ENCODE results near the gene MIAT. TPM values are rescaled to one million over a fixed set of nuclear protein-coding genes. Genes with fewer than 3 reads are reported as not detected.
"Not testable (repeated sequence)": the region's sequence is repeated elsewhere in the genome, so short reads cannot be mapped to it uniquely, and the experiment has no call there.

The MIAT gene
- total and polyA plus RNA-seq, 3 donors from 2014 or later, result 1.7 to 3.3 (median 2.4) TPM

- H3K27ac ChIP-seq, result no peak overlapping the region
- TF ChIP-seq CTCF (IDR thresholded peaks at IDR 0.05) (no peak), POLR2A (IDR thresholded peaks at IDR 0.05) (no peak)
- no peaks in the 10 kb centered on the region for H3K4me1 ChIP-seq
- no peaks in the 10 kb centered on the region for H3K9me3 ChIP-seq
- WGBS, 2 donors, result 91 to 95% methylated on average over 1 of the region's 1 CpG
- H3K27me3 ChIP-seq, result no peaks in the 10 kb centered on the region
- intact Hi-C loops (cut with DNase I; ENCODE audit: low total_unique reads), result no loop called here
- no peak for DNase-seq
- no peak overlapping the region for H3K4me3 ChIP-seq
- H3K36me3 ChIP-seq (ENCODE audit: low read depth, missing control alignments), result no peaks in the 10 kb centered on the region
Measured at GRCh38 chr22:26701323-26701722, 43.9 kb downstream of the MIAT start.

GRCh38 chr22:26702906-26703830, 45.8 kb downstream of the MIAT start:
- no peaks in the 10 kb centered on the region for H3K27me3 ChIP-seq
- TF ChIP-seq CTCF (IDR thresholded peaks at IDR 0.05) (no peak), POLR2A (IDR thresholded peaks at IDR 0.05) (no peak)
- intact Hi-C loops (cut with DNase I; ENCODE audit: low total_unique reads), result no loop called here
- no peaks in the 10 kb centered on the region for H3K36me3 ChIP-seq (ENCODE audit: low read depth, missing control alignments)
- H3K4me1 ChIP-seq, result no peaks in the 10 kb centered on the region
- H3K27ac ChIP-seq, result no peak overlapping the region
- no peaks in the 10 kb centered on the region for H3K9me3 ChIP-seq
- DNase-seq, result no peak
- 94 to 97% methylated on average over 6 of the region's 6 CpGs for WGBS, 2 donors
- no peak overlapping the region for H3K4me3 ChIP-seq

- H3K27ac ChIP-seq; H3K4me1 ChIP-seq; intact Hi-C loops (cut with DNase I; ENCODE audit: low total_unique reads); H3K4me3 ChIP-seq; H3K27me3 ChIP-seq; H3K9me3 ChIP-seq; DNase-seq; H3K36me3 ChIP-seq (ENCODE audit: low read depth, missing control alignments): not testable (repeated sequence)
- WGBS, 2 donors, result 84 to 88% methylated on average over 4 of the region's 4 CpGs
Measured at GRCh38 chr22:26705379-26705778, 48.0 kb downstream of the MIAT start.

GRCh38 chr22:26707090-26707489, 49.7 kb downstream of the MIAT start:
- Histone ChIP-seq H3K27ac (no peak overlapping the region), H3K27me3 (no peaks in the 10 kb centered on the region), H3K4me1 (peaks cover 6% of the 10 kb centered on the region), H3K4me3 (no peak overlapping the region), H3K9me3 (no peaks in the 10 kb centered on the region), H3K36me3 (ENCODE audit: low read depth, missing control alignments) (no peaks in the 10 kb centered on the region)
- no peak for DNase-seq
- TF ChIP-seq POLR2A (IDR thresholded peaks at IDR 0.05) (no peak), CTCF (IDR thresholded peaks at IDR 0.05) (no peak)
- 94 to 95% methylated on average over 2 of the region's 2 CpGs for WGBS, 2 donors
- intact Hi-C loops (cut with DNase I; ENCODE audit: low total_unique reads), result no loop called here

GRCh38 chr22:26707581-26707980, 50.2 kb downstream of the MIAT start:
- no peak for DNase-seq
- no peak overlapping the region for H3K27ac ChIP-seq
- no peak overlapping the region for H3K4me3 ChIP-seq
- H3K9me3 ChIP-seq, result no peaks in the 10 kb centered on the region
- H3K36me3 ChIP-seq (ENCODE audit: low read depth, missing control alignments), result no peaks in the 10 kb centered on the region
- H3K27me3 ChIP-seq, result no peaks in the 10 kb centered on the region
- H3K4me1 ChIP-seq, result peaks cover 6% of the 10 kb centered on the region
- intact Hi-C loops (cut with DNase I; ENCODE audit: low total_unique reads), result no loop called here
- TF ChIP-seq CTCF (IDR thresholded peaks at IDR 0.05) (no peak), POLR2A (IDR thresholded peaks at IDR 0.05) (no peak)
- WGBS, 2 donors, result 85 to 91% methylated on average over 2 of the region's 2 CpGs
